ENCODE results near the gene C2orf72. TPM values are rescaled to one million over a fixed set of nuclear protein-coding genes. Genes with fewer than 3 reads are reported as not detected.

C2orf72 gene
- total RNA-seq, 1 experiment from 2014 or later, result 3.2 TPM

DNA sequence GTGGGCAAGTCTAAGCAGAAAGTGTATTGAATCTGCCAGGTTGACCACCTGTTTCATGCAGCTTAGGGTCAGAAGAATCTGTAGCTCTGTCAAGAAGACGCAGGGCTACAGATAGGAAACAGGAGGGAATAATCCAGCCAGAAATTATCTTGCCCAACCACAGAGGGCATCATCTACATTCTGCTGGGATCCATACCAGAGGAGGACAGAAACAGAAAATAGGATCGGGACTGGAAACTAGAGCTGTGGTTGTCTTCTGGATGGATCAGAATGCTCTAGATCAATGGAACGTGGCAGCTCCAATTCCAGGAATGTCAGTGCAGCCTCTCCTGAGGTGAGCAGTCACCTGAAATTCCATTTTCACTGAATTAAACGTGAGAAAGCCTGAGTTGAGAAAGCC is 37.8 kb upstream of the C2orf72 start:
- ATAC-seq (no peak), DNase-seq (ENCODE audit: low read depth, low spot score) (no peak)
- in situ Hi-C loops (cut with HindIII; ENCODE audit: low pct_unique_long_range_greater_than_20kb, low sequenced_read_pairs) (no loop called here), intact Hi-C loops (cut with micrococcal nuclease; ENCODE audit: unreplicated experiment) (no loop called here)
- CTCF ChIA-PET, result no interaction called here
- H3K27ac ChIP-seq (ENCODE audit: low read length), result no peak overlapping the region
- H3K27me3 ChIP-seq (ENCODE audit: control insufficient read depth, insufficient read depth, low read length), result peaks cover 9% of the 10 kb centered on the region
- no peaks in the 10 kb centered on the region for H3K9me3 ChIP-seq (ENCODE audit: control insufficient read depth, insufficient read depth, low read depth, low read length)
- no peak for TF ChIP-seq SIN3A (IDR thresholded peaks at IDR 0.05; ENCODE audit: borderline replicate concordance, insufficient read depth, low read depth, low read length)
- TF ChIP-seq, protein P1, sequence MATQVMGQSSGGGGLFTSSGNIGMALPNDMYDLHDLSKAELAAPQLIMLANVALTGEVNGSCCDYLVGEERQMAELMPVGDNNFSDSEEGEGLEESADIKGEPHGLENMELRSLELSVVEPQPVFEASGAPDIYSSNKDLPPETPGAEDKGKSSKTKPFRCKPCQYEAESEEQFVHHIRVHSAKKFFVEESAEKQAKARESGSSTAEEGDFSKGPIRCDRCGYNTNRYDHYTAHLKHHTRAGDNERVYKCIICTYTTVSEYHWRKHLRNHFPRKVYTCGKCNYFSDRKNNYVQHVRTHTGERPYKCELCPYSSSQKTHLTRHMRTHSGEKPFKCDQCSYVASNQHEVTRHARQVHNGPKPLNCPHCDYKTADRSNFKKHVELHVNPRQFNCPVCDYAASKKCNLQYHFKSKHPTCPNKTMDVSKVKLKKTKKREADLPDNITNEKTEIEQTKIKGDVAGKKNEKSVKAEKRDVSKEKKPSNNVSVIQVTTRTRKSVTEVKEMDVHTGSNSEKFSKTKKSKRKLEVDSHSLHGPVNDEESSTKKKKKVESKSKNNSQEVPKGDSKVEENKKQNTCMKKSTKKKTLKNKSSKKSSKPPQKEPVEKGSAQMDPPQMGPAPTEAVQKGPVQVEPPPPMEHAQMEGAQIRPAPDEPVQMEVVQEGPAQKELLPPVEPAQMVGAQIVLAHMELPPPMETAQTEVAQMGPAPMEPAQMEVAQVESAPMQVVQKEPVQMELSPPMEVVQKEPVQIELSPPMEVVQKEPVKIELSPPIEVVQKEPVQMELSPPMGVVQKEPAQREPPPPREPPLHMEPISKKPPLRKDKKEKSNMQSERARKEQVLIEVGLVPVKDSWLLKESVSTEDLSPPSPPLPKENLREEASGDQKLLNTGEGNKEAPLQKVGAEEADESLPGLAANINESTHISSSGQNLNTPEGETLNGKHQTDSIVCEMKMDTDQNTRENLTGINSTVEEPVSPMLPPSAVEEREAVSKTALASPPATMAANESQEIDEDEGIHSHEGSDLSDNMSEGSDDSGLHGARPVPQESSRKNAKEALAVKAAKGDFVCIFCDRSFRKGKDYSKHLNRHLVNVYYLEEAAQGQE (IDR thresholded peaks at IDR 0.05; ENCODE audit: insufficient read depth in 1 of 2, low read depth in 2 of 2, low read length in 1 of 2), result no peak
- no peak for TF ChIP-seq TCF7L2 (IDR thresholded peaks at IDR 0.05; ENCODE audit: low read depth, low read length)
- no peak for TF ChIP-seq POLR2AphosphoS5 (IDR thresholded peaks at IDR 0.05; ENCODE audit: low read depth, low read length)
- no peak for TF ChIP-seq CTCF (IDR thresholded peaks at IDR 0.05)
- no peaks in the 10 kb centered on the region for H3K36me3 ChIP-seq (ENCODE audit: control insufficient read depth, insufficient read depth, low read length)
- no TSS peak for BruUV-seq (replicated peaks)
- H3K4me3 ChIP-seq (ENCODE audit: low read depth in 2 of 2, low read length in 2 of 2), result no peak overlapping the region
- no peaks in the 10 kb centered on the region for H3K4me1 ChIP-seq (ENCODE audit: control insufficient read depth, insufficient read depth, low read length)
- POLR2A ChIA-PET, result no interaction called here

DNA sequence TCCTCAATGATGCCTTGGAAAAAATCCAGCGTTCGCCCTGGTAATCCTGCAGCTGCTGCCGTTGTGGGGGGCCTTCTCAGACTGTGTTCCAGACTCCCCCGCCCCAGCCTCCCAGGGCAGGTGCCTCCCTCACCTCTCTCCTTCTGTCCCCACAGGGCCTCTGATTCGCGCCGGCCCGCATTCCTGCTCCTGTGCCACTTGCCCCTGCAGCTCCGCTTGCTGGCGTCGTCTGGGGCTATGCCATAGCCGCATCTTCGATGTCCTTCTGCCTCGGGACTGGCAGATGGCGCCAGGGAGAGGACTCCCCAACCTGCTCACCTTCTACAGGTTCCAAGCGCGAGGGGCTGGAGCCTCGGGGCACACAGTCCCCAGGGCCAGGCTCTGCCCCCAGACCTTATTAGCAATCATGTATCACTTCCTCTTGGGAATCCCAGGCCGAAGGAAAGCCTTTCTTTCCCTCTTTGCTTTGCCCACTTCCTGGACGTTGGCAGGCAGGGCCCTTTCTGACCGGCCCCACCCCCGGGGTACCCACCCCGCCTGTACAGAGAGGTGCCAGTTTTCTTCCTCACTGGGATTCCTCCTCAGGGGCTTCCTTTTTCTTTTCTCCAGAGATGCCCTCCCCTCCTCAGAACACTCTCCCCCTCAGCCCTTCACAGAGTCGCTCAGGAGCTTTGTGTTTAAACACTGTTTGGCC is 37.0 kb upstream of the C2orf72 start:
- DNase-seq (ENCODE audit: low read depth, low spot score), result no peak
- no peak overlapping the region for H3K4me3 ChIP-seq (ENCODE audit: low read depth in 2 of 2, low read length in 2 of 2)
- H3K4me1 ChIP-seq (ENCODE audit: control insufficient read depth, insufficient read depth, low read length), result no peaks in the 10 kb centered on the region
- POLR2A ChIA-PET, result no interaction called here
- TF ChIP-seq CTCF (IDR thresholded peaks at IDR 0.05), result no peak; the same call in 1 of the 2 replicates
- TF ChIP-seq POLR2AphosphoS5 (IDR thresholded peaks at IDR 0.05; ENCODE audit: low read depth, low read length), result no peak
- no peak for TF ChIP-seq TCF7L2 (IDR thresholded peaks at IDR 0.05; ENCODE audit: low read depth, low read length)
- TF ChIP-seq, protein P1 (IDR thresholded peaks at IDR 0.05; ENCODE audit: insufficient read depth in 1 of 2, low read depth in 2 of 2, low read length in 1 of 2), result no peak
- TF ChIP-seq SIN3A (IDR thresholded peaks at IDR 0.05; ENCODE audit: borderline replicate concordance, insufficient read depth, low read depth, low read length), result no peak
- no peaks in the 10 kb centered on the region for H3K9me3 ChIP-seq (ENCODE audit: control insufficient read depth, insufficient read depth, low read depth, low read length)
- intact Hi-C loops (cut with micrococcal nuclease; ENCODE audit: unreplicated experiment), result no loop called here
- H3K27me3 ChIP-seq (ENCODE audit: control insufficient read depth, insufficient read depth, low read length), result peaks cover 9% of the 10 kb centered on the region
- ATAC-seq, result peak; percentile 68
- BruUV-seq (replicated peaks), result no TSS peak
- no peak overlapping the region for H3K27ac ChIP-seq (ENCODE audit: low read length)
- CTCF ChIA-PET, result no interaction called here
- in situ Hi-C loops (cut with HindIII; ENCODE audit: low pct_unique_long_range_greater_than_20kb, low sequenced_read_pairs), result no loop called here
- H3K36me3 ChIP-seq (ENCODE audit: control insufficient read depth, insufficient read depth, low read length), result no peaks in the 10 kb centered on the region

Measured in Panc1 (cell line).